Activated T-cell treated with anti-CD3 and anti-CD28 coated beads for 48 hours (primary cell): ENCODE data around the gene TGDS.
"Not testable (repeated sequence)": the region's sequence is repeated elsewhere in the genome, so short reads cannot be mapped to it uniquely, and the experiment has no call there.

Experiments used
- DNase-seq: peaks from one replicate; pipeline ENCODE4 v3.0.0-alpha.2; 2020; ENCODE audit warnings: low read depth

The TGDS gene, protein sequence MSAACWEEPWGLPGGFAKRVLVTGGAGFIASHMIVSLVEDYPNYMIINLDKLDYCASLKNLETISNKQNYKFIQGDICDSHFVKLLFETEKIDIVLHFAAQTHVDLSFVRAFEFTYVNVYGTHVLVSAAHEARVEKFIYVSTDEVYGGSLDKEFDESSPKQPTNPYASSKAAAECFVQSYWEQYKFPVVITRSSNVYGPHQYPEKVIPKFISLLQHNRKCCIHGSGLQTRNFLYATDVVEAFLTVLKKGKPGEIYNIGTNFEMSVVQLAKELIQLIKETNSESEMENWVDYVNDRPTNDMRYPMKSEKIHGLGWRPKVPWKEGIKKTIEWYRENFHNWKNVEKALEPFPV

DNA sequence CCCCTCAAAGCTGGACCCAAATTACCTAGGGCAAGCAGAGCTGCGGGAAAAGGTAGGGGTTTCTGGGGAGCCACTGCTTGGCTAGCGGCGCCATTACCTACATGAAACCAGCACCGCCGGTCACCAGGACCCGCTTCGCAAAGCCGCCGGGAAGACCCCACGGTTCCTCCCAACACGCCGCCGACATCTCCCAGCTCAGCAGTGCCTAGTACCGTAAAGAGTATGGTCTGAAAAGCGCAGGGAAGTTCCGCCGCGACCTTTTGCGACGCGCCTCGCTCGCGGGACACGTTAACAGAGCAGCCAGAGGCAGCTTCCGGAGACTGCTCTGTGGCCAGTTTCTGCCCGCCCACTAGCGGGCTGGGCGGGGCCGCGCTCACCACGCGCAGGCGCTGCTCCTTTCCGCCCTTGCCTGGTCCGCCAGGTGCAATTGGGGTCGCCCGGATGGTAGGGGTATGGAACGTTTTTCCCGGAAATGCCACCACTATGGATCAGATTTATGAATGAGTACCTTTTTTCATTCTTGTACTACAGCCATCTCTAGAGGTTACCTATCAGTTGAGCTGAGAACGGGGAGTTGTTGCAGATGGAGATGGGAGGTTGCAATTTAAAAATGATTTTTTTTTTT, at the start of gene TGDS:
TSS of gene TGDS (minus strand) at position 203 of the 625 bp plus-strand sequence. CDS start at position 187, 16 bp downstream.
- peak; percentile 89 for DNase-seq

- no peak for DNase-seq
Measured at GRCh38 chr13:94641409-94641941, 45.5 kb upstream of the TGDS start.

DNA sequence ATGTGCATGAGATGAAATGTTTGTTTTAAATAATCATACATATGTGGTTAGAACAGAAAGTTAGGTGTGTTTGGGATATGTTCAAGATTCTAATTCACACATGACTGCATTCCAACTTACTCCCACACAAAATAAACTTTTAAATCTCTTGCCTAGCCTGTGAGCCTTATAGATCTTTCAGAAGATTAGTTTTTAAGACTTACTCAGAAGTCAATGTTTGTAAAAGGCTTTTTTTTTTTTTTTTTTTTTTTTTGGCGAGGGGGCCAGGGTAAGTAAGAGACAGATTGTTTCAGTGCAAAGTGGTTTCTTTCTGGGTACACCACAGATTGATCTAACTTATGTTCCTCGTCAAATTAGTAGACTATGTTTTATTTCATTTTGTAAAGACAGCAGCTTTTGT, 44.8 kb upstream of the TGDS start:
- DNase-seq: no peak

GRCh38 chr13:94637677-94638076, 41.7 kb upstream of the TGDS start:
- not testable (repeated sequence) for DNase-seq

DNA sequence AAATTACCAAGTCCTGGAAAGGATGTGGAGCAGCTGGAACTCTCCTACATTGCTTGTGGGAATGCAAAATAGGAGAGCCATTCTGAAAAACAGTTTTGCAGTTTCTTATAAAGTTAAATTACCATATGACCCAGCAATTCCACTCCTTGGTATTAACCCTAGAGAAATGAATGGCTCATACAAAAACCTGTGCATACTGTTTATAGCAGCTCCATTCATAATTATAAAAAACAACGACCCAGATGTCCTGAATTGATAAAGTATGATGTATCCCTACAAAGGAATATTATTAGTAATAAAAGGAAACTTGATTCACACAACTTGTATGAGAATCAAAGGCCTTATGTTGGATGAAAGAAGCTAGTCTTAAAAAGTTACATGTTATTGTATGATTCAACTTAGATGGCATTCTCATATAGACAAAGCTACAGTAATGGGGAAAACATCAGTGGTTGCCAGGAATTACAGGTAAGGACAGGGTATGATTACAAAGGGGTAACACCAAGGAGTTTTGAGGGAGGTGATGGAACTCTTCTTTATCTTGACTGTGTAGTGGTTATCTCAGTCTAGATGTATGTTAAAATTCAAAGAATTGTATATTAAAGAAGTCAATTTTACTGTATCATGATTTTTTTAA, 41.1 kb upstream of the TGDS start:
- no peak for DNase-seq

- DNase-seq: not testable (repeated sequence)
Measured at GRCh38 chr13:94636096-94636495, 40.1 kb upstream of the TGDS start.

GRCh38 chr13:94632226-94632980, 36.5 kb upstream of the TGDS start:
- DNase-seq: no peak

DNA sequence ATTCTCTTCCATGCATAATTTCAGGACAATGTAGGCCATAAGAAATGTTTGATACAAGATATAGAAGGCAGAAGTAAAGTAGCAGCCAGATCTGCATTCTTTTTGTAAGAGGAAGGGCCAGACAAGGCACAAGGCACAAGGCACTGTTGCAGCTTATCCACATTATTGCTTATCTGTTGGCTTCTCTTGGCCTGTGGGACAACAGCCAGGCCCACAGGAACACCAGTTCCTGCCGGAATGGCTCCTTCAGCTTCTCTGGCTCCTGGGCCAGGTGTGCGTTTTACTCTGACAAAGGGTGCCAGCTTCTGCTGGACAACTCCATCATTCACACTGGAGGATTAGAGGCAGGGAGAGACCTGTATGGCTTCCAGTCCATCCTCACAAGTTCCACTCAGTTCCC, 34.9 kb upstream of the TGDS start:
- DNase-seq: no peak

DNA sequence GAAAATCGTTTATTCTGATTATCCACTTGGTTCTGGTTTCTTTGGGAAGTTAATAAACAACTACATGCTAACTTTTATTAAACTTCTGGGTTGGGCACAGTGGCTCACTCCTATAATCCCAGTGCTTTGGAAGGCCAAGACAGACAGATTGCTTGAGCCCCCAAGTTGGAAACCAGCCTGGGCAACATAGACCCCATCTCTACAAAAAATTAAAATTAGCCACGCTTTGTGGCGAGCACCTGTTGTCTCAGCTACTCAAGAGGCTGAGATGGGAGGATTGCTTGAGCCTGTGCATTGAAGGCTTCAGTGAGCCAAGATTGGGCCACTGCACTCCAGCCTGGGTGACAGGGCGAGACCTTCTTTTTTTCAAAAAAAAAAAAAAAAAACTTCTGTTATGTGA, 27.4 kb upstream of the TGDS start:
- DNase-seq: no peak

- DNase-seq: no peak
Measured at GRCh38 chr13:94622344-94622743, 26.4 kb upstream of the TGDS start.

- DNase-seq: peak; percentile 14
Measured at GRCh38 chr13:94620286-94620896, 24.4 kb upstream of the TGDS start.

DNA sequence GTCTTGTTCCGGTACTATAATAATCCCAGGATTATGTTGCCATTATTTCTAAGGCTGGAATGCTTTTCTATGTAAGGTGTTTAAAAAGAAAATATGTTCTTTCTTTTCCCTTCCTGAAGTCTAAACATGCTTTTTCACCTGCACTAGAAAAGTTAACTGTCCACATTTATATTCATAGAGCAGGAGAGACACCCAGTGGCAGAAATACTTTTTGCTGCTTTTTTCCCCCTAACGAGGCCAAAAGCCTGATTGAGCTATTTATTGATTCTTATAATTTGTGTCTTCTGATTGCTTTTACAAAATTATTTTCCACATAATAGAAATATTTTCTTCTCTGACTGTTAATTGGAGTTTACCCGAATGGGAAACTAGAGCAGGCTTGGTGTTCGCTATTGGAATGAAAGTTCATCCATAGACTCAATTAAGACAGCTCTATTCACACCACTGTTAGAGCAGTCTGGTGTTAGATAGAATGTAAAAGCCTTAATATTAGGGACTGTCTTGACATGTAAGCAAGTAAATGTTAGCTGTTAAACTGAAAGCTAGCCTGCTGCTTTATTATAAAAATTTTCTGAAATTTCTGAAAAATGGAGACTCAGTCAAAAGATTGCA, 21.5 kb upstream of the TGDS start:
- DNase-seq: no peak

DNA sequence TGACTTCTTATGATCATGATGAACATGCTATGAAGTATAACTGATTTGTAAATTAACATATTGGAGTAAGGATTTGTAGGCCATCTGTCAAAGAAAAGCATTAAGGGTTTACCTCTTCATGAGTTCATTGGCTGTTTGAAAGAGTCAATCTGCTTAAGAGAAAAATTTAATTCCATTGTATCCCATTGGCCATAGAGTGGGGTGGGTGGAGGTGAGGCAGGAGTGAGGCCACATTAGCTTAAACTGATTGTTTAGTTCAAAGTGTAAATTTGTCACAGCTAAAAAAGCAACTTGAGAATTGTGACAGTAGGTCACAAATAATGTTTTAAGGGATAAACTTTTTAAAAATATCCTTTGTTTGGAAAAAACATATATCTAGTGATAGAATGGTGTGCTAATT, 17.1 kb upstream of the TGDS start:
- DNase-seq: no peak

DNA sequence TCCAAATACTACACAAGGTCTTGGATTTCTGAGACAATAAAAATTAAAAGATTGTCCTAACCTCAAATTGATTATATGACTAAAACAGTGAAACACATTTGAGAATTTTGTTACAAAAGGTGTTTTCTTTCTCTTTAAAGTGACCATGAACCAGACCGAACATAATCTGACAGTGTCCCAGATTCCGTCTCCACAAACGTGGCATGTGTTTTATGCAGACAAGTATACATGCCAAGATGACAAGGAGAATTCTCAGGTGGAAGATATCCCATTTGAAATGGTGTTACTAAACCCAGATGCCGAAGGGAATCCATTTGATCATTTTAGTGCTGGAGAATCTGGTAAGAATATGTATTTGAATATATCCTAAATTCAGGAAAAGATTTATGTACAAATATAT, 16.1 kb upstream of the TGDS start:
- no peak for DNase-seq

- DNase-seq: no peak
Measured at GRCh38 chr13:94610475-94610874, 14.5 kb upstream of the TGDS start.

- DNase-seq: no peak
Measured at GRCh38 chr13:94609196-94609595, 13.2 kb upstream of the TGDS start.

DNA sequence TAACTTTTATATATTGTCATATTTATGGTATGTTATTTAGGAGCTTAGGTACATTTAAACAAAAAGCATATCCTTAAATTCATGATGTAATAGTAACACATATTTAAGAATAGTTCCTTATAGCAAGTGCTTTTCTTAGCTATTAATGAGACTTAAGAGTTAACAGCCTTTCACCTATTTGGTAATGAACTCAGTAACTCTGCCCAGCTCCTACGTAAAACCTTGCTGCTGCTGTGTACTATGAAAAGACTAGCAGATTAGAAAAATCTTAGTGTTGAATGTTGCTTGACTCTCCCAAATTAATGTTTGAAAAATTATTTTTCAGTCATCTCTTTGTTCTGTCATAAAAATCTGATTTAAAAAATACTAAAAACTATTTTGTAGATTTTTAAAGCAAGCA, 12.6 kb upstream of the TGDS start:
- DNase-seq: no peak

DNA sequence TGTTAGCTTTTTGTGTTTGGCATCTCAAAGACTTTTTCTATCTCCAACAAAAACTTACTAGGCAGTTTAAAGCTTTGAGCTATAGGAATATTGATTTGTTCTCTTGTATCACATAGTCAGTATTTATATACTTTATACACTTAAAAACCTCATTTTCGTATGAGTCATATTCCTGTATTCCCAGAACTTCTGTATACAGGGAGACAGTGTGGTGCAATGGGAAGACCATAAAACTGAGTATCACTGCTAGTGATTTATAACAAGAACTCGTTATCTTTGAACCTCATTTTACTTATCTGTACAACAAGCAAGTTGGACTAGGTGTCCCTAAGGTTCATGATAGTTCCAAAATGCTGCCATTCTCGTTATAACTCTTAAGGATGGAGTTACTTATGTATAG, 12.0 kb upstream of the TGDS start:
- DNase-seq: no peak

DNA sequence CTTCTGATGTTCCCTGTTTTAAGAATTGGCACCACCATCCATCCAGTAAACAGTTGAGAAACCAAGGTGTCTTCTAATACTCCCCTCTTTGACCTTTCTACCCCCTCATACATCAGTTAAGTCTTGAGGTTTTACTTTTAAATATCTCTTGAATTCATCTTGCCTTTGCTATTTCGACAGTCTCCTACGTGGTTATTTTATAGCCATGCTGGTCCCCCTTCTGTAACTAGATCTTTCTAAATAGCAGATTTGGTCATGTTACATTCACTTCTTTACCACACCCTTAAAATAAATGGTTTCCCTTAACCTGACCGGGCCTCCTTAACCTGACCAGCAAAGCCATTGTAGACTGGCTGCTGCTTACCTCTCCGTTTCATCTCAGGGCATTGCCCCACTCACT, 11.1 kb upstream of the TGDS start:
- DNase-seq: no peak

- no peak for DNase-seq
Measured at GRCh38 chr13:94602467-94602866, 6.5 kb upstream of the TGDS start.
